ENCODE data around the gene DSTYK. TPM values are rescaled to one million over a fixed set of nuclear protein-coding genes. Genes with fewer than 3 reads are reported as not detected.
A peak's percentile ranks its signal among the peaks of the same experiment; 100 is the strongest.

Gene DSTYK
- polyA plus RNA-seq, 1 of the 3 experiments (the other 2 are of a cell fraction), result 4.4 TPM

GRCh38 chr1:205142102-205142469, 69.4 kb downstream of the DSTYK start:
- ChIA-PET POLR2A (no interaction called here), CTCF (interaction anchor here (0.6 to 4.5 kb wide), 29 partner anchors 10 to 392 kb away, joined by 3 to 33 read pairs (median 5); partner anchors contain the start of gene RBBP5)
- TF ChIP-seq RXRA (IDR thresholded peaks at IDR 0.05; ENCODE audit: borderline replicate concordance, low read depth) (no peak), EZH2phosphoT487 (IDR thresholded peaks at IDR 0.05; ENCODE audit: borderline replicate concordance, low read depth) (no peak), IRF3 (IDR thresholded peaks at IDR 0.05; ENCODE audit: low read depth, low read length) (no peak), NFIC (IDR thresholded peaks at IDR 0.05; ENCODE audit: borderline replicate concordance) (no peak), EP300 (IDR thresholded peaks at IDR 0.05; ENCODE audit: borderline replicate concordance in 1 of 2, low read depth in 1 of 2, low read length in 1 of 2) (no peak), RFX5 (IDR thresholded peaks at IDR 0.05; ENCODE audit: low read length) (no peak), GATA2 (CRISPR knock-in tag; IDR thresholded peaks at IDR 0.05) (no peak), SIN3A (IDR thresholded peaks at IDR 0.05; ENCODE audit: borderline replicate concordance, low read depth, low read length) (no peak), GABPA (IDR thresholded peaks at IDR 0.05; ENCODE audit: low read depth) (no peak)
- TF ChIP-seq, protein P1, sequence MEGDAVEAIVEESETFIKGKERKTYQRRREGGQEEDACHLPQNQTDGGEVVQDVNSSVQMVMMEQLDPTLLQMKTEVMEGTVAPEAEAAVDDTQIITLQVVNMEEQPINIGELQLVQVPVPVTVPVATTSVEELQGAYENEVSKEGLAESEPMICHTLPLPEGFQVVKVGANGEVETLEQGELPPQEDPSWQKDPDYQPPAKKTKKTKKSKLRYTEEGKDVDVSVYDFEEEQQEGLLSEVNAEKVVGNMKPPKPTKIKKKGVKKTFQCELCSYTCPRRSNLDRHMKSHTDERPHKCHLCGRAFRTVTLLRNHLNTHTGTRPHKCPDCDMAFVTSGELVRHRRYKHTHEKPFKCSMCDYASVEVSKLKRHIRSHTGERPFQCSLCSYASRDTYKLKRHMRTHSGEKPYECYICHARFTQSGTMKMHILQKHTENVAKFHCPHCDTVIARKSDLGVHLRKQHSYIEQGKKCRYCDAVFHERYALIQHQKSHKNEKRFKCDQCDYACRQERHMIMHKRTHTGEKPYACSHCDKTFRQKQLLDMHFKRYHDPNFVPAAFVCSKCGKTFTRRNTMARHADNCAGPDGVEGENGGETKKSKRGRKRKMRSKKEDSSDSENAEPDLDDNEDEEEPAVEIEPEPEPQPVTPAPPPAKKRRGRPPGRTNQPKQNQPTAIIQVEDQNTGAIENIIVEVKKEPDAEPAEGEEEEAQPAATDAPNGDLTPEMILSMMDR (IDR thresholded peaks at IDR 0.05), result no peak
- TF ChIP-seq, protein P2, sequence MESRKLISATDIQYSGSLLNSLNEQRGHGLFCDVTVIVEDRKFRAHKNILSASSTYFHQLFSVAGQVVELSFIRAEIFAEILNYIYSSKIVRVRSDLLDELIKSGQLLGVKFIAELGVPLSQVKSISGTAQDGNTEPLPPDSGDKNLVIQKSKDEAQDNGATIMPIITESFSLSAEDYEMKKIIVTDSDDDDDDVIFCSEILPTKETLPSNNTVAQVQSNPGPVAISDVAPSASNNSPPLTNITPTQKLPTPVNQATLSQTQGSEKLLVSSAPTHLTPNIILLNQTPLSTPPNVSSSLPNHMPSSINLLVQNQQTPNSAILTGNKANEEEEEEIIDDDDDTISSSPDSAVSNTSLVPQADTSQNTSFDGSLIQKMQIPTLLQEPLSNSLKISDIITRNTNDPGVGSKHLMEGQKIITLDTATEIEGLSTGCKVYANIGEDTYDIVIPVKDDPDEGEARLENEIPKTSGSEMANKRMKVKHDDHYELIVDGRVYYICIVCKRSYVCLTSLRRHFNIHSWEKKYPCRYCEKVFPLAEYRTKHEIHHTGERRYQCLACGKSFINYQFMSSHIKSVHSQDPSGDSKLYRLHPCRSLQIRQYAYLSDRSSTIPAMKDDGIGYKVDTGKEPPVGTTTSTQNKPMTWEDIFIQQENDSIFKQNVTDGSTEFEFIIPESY (IDR thresholded peaks at IDR 0.05; ENCODE audit: borderline replicate concordance, low read depth), result no peak
- TF ChIP-seq, protein P3, sequence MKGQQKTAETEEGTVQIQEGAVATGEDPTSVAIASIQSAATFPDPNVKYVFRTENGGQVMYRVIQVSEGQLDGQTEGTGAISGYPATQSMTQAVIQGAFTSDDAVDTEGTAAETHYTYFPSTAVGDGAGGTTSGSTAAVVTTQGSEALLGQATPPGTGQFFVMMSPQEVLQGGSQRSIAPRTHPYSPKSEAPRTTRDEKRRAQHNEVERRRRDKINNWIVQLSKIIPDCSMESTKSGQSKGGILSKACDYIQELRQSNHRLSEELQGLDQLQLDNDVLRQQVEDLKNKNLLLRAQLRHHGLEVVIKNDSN (IDR thresholded peaks at IDR 0.05; ENCODE audit: borderline replicate concordance, low read depth), result no peak
- Histone ChIP-seq H3F3A (replicated peaks; ENCODE audit: insufficient read depth) (peaks cover 14% of the 10 kb centered on the region), H3K9ac (no peak overlapping the region), H4K20me1 (ENCODE audit: insufficient read depth) (no peaks in the 10 kb centered on the region), H3K27ac (ENCODE audit: low read depth in 2 of 2, low read length in 1 of 2) (no peak overlapping the region), H3K4me3 (ENCODE audit: low read depth in 2 of 2, low read length in 1 of 2) (no peak overlapping the region), H3K9me2 (no peaks in the 10 kb centered on the region), H3K79me2 (ENCODE audit: insufficient read depth) (no peaks in the 10 kb centered on the region), H3K36me3 (replicated peaks in 1 of 2; ENCODE audit: control insufficient read depth in 1 of 2, insufficient read depth in 2 of 2, low read length in 1 of 2) (peaks cover 2 to 5% of the 10 kb centered on the region in 2 experiments), H3K27me3 (ENCODE audit: insufficient read depth) (no peaks in the 10 kb centered on the region), H3K9me3 (no peaks in the 10 kb centered on the region), H3K4me2 (peak overlapping the region; percentile 52; the same call in 1 of the 2 replicates), H2AFZ (ENCODE audit: low read depth) (no peak overlapping the region), H3K4me1 (ENCODE audit: control insufficient read depth in 1 of 2, insufficient read depth in 2 of 2, low read depth in 1 of 2, low read length in 1 of 2) (peaks cover 5 to 15% of the 10 kb centered on the region in 2 experiments)
- DNase-seq, result no peak
- 39% methylated on average over 2 of the region's 2 CpGs for WGBS (ENCODE audit: low lambda C conversion rate)

Data from SK-N-SH (cell line).